Nephron (organoid): ENCODE data around the gene MT1HL1.

Experiments used
- H3K27ac Mint-ChIP-seq, 3 experiments: 2 replicates each; pipeline ENCODE4 v1.8.0; 2020; ENCODE audit warnings: mixed read lengths in 3 of 3, mild to moderate bottlenecking in 2 of 3, moderate library complexity in 1 of 3
- H3K27me3 Mint-ChIP-seq: 2 replicates; pipeline ENCODE4 v1.8.0; 2021; ENCODE audit warnings: low read depth, mild to moderate bottlenecking, moderate library complexity, mixed read lengths
- H3K36me3 Mint-ChIP-seq: 2 replicates; pipeline ENCODE4 v1.8.0; 2020; ENCODE audit warnings: low read depth, mixed read lengths
- H3K4me1 Mint-ChIP-seq: 2 replicates; pipeline ENCODE4 v1.8.0; 2020; ENCODE audit warnings: mixed read lengths
- H3K4me3 Mint-ChIP-seq, 3 experiments: 2 replicates each; pipeline ENCODE4 v1.8.0; 2020; ENCODE audit warnings: mild to moderate bottlenecking in 3 of 3, mixed read lengths in 3 of 3, moderate library complexity in 2 of 3
- H3K9me3 Mint-ChIP-seq: 2 replicates; pipeline ENCODE4 v1.8.0; 2020; ENCODE audit warnings: mixed read lengths
- CTCF ChIP-seq, 3 experiments: fragments of 200-600 bp; sonication (generic); IDR thresholded peaks; one replicate each; pipeline ENCODE4 v1.5.0; 2021; ENCODE audit warnings: antibody characterized with exemption in 3 of 3; ENCODE audit not compliant: unreplicated experiment in 3 of 3

The MT1HL1 gene

GRCh38 chr1:236966636-236967035 lies 37.6 kb downstream of the MT1HL1 start:
- H3K4me1 Mint-ChIP-seq = no peaks in the 10 kb centered on the region
- no peak overlapping the region for H3K27ac Mint-ChIP-seq

DNA sequence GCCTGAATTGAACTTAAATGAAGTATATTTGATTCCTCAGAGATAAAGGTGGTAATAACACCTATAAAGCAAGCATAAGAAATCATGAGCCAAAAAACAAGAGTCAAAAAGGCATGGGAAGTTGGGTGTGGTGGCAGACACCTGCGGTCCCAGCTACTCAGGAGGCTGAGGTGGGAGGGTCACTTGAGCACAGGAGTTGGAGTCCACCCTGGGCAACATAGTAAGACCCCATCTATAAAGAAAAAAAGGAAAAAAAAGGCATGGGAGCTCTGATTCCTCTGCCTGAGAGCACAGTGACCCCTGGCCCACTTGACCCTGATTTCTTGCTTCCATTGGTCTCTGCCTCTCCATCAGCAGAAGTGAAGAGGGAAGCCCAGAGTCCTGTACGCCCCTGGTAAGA lies 40.3 kb downstream of the MT1HL1 start:
- Mint-ChIP-seq H3K36me3 (no peaks in the 10 kb centered on the region), H3K9me3 (no peaks in the 10 kb centered on the region), H3K27ac (no peak overlapping the region), H3K4me1 (no peaks in the 10 kb centered on the region), H3K4me3 (no peak overlapping the region), H3K27me3 (peaks cover 17% of the 10 kb centered on the region)
- no peak for TF ChIP-seq CTCF (IDR thresholded peaks at IDR 0.05; ENCODE audit: unreplicated experiment in 3 of 3)

More at GRCh38 chr1:236966636-236967035, 37.6 kb downstream of the MT1HL1 start:
- no peak for TF ChIP-seq CTCF (IDR thresholded peaks at IDR 0.05; ENCODE audit: unreplicated experiment in 3 of 3)
- Mint-ChIP-seq H3K36me3 (no peaks in the 10 kb centered on the region), H3K4me3 (no peak overlapping the region), H3K9me3 (no peaks in the 10 kb centered on the region), H3K27me3 (peaks cover 12% of the 10 kb centered on the region)

- H3K9me3 Mint-ChIP-seq = peaks cover 5% of the 10 kb centered on the region
- no peaks in the 10 kb centered on the region for H3K36me3 Mint-ChIP-seq
- H3K27ac Mint-ChIP-seq = no peak overlapping the region
- H3K27me3 Mint-ChIP-seq = peaks cover 12% of the 10 kb centered on the region
- no peak for TF ChIP-seq CTCF (IDR thresholded peaks at IDR 0.05; ENCODE audit: unreplicated experiment in 3 of 3)
- H3K4me3 Mint-ChIP-seq = no peak overlapping the region
- H3K4me1 Mint-ChIP-seq = no peaks in the 10 kb centered on the region
Observed at GRCh38 chr1:236959112-236959511, 45.1 kb downstream of the MT1HL1 start.

GRCh38 chr1:236957235-236957634 lies 47.0 kb downstream of the MT1HL1 start:
- H3K36me3 Mint-ChIP-seq = no peaks in the 10 kb centered on the region
- peaks cover 15% of the 10 kb centered on the region for H3K4me1 Mint-ChIP-seq
- H3K27ac Mint-ChIP-seq = no peak overlapping the region
- TF ChIP-seq CTCF (IDR thresholded peaks at IDR 0.05; ENCODE audit: unreplicated experiment in 3 of 3) = no peak
- H3K27me3 Mint-ChIP-seq = peaks cover 5% of the 10 kb centered on the region
- no peak overlapping the region for H3K4me3 Mint-ChIP-seq
- peaks cover 10% of the 10 kb centered on the region for H3K9me3 Mint-ChIP-seq
